ENCODE measurements around the gene AXIN2.
"Not testable (repeated sequence)": the region's sequence is repeated elsewhere in the genome, so short reads cannot be mapped to it uniquely, and the experiment has no call there.

AXIN2 gene

GRCh38 chr17:65529040-65529633, 32.3 kb downstream of the AXIN2 start:
- no peak overlapping the region for H3K4me3 ChIP-seq (ENCODE audit: low read depth, low read length)
- no peak for DNase-seq (ENCODE audit: low read depth)

GRCh38 chr17:65527857-65528591, 33.4 kb downstream of the AXIN2 start:
- H3K4me3 ChIP-seq (ENCODE audit: low read depth, low read length), result no peak overlapping the region
- no peak for DNase-seq (ENCODE audit: low read depth)

GRCh38 chr17:65527381-65527780, 34.1 kb downstream of the AXIN2 start:
- no peak overlapping the region for H3K4me3 ChIP-seq (ENCODE audit: low read depth, low read length)

GRCh38 chr17:65526854-65527253, 34.6 kb downstream of the AXIN2 start:
- DNase-seq (ENCODE audit: low read depth); H3K4me3 ChIP-seq (ENCODE audit: low read depth, low read length): not testable (repeated sequence)

More at GRCh38 chr17:65527381-65527780, 34.1 kb downstream of the AXIN2 start:
- DNase-seq (ENCODE audit: low read depth), result no peak

GRCh38 chr17:65523853-65524664, 37.4 kb downstream of the AXIN2 start:
- DNase-seq (ENCODE audit: low read depth), result no peak
- H3K4me3 ChIP-seq (ENCODE audit: low read depth, low read length), result no peak overlapping the region

- no peak overlapping the region for H3K4me3 ChIP-seq (ENCODE audit: low read depth, low read length)
- no peak for DNase-seq (ENCODE audit: low read depth)
These were observed 38.0 kb downstream of the AXIN2 start for GRCh38 chr17:65523411-65523810.

GRCh38 chr17:65522751-65523404, 38.6 kb downstream of the AXIN2 start:
- H3K4me3 ChIP-seq (ENCODE audit: low read depth, low read length), result no peak overlapping the region
- DNase-seq (ENCODE audit: low read depth), result no peak

- no peak for DNase-seq (ENCODE audit: low read depth)
- H3K4me3 ChIP-seq (ENCODE audit: low read depth, low read length), result no peak overlapping the region
These were observed 42.0 kb downstream of the AXIN2 start for GRCh38 chr17:65519462-65519861.

- H3K4me3 ChIP-seq (ENCODE audit: low read depth, low read length), result no peak overlapping the region
- DNase-seq (ENCODE audit: low read depth), result no peak
These were observed 43.2 kb downstream of the AXIN2 start for GRCh38 chr17:65518256-65518655.

- DNase-seq (ENCODE audit: low read depth), result no peak
- H3K4me3 ChIP-seq (ENCODE audit: low read depth, low read length), result no peak overlapping the region
These were observed 45.2 kb downstream of the AXIN2 start for GRCh38 chr17:65515959-65516948.

- no peak overlapping the region for H3K4me3 ChIP-seq (ENCODE audit: low read depth, low read length)
- DNase-seq (ENCODE audit: low read depth), result no peak
These were observed 45.9 kb downstream of the AXIN2 start for GRCh38 chr17:65515512-65515911.

- no peak overlapping the region for H3K4me3 ChIP-seq (ENCODE audit: low read depth, low read length)
- DNase-seq (ENCODE audit: low read depth), result no peak
These were observed 46.9 kb downstream of the AXIN2 start for GRCh38 chr17:65514541-65514940.

- no peak overlapping the region for H3K4me3 ChIP-seq (ENCODE audit: low read depth, low read length)
- peak; percentile 53 for DNase-seq (ENCODE audit: low read depth)
These were observed 47.4 kb downstream of the AXIN2 start for GRCh38 chr17:65514082-65514481.

- H3K4me3 ChIP-seq (ENCODE audit: low read depth, low read length), result no peak overlapping the region
- DNase-seq (ENCODE audit: low read depth), result no peak
These were observed 50.1 kb downstream of the AXIN2 start for GRCh38 chr17:65511316-65511715.

GRCh38 chr17:65509032-65509431, 52.4 kb downstream of the AXIN2 start:
- no peak for DNase-seq (ENCODE audit: low read depth)
- no peak overlapping the region for H3K4me3 ChIP-seq (ENCODE audit: low read depth, low read length)

GRCh38 chr17:65504673-65505072, 56.8 kb downstream of the AXIN2 start:
- H3K4me3 ChIP-seq (ENCODE audit: low read depth, low read length); DNase-seq (ENCODE audit: low read depth): not testable (repeated sequence)

GRCh38 chr17:65504141-65504540, 57.3 kb downstream of the AXIN2 start:
- no peak overlapping the region for H3K4me3 ChIP-seq (ENCODE audit: low read depth, low read length)
- DNase-seq (ENCODE audit: low read depth), result no peak

GRCh38 chr17:65503557-65503956, 57.9 kb downstream of the AXIN2 start:
- H3K4me3 ChIP-seq (ENCODE audit: low read depth, low read length), result no peak overlapping the region
- no peak for DNase-seq (ENCODE audit: low read depth)

- no peak overlapping the region for H3K4me3 ChIP-seq (ENCODE audit: low read depth, low read length)
- DNase-seq (ENCODE audit: low read depth), result no peak
These were observed 62.6 kb downstream of the AXIN2 start for GRCh38 chr17:65498816-65499215.

Measured in skeletal muscle cell (primary cell).